Large intestine (tissue), 3 donors: ENCODE measurements around the gene BRME1. TPM values are rescaled to one million over a fixed set of nuclear protein-coding genes. Genes with fewer than 3 reads are reported as not detected.

ENCODE experiments used
- DNase-seq, 2 donors: peaks; one replicate each; pipeline versions ENCODE4 v3.0.0 to v3.0.0-alpha.2; 2013
- H3K27ac ChIP-seq: one replicate; pipeline ENCODE4 v1.5.1; 2013; ENCODE audit warnings: low read length
- H3K27me3 ChIP-seq: 2 replicates; pipeline ENCODE4 v1.6.1; 2013; ENCODE audit warnings: low read length; ENCODE audit not compliant: control insufficient read depth, insufficient read depth
- H3K36me3 ChIP-seq: 2 replicates; pipeline ENCODE4 v1.6.1; 2013; ENCODE audit warnings: low read length; ENCODE audit not compliant: control insufficient read depth, insufficient read depth
- H3K4me1 ChIP-seq: one replicate; pipeline ENCODE4 v1.6.1; 2013; ENCODE audit warnings: low read length; ENCODE audit not compliant: control insufficient read depth, insufficient read depth
- H3K4me3 ChIP-seq: one replicate; pipeline ENCODE4 v1.5.1; 2013; ENCODE audit warnings: low read length
- H3K9me3 ChIP-seq: one replicate; pipeline ENCODE4 v1.6.1; 2013; ENCODE audit warnings: mild to moderate bottlenecking, low read depth, low read length, moderate library complexity; ENCODE audit not compliant: control insufficient read depth
- WGBS: methylation state at CpG from one replicate; pipeline ENCODE4 v1.1.5; 2013; ENCODE audit warnings: low lambda C conversion rate; ENCODE audit not compliant: insufficient coverage; 5-methylcytosine and 5-hydroxymethylcytosine counted together
- polyA plus RNA-seq: library from polyadenylated mRNA; unstranded; fragments of 120-200 nt; gene quantifications from one replicate; pipeline ENCODE4 v1.2.1, GENCODE V29; 2013

BRME1 gene
- polyA plus RNA-seq, 1 donor, result 4.7 TPM

DNA sequence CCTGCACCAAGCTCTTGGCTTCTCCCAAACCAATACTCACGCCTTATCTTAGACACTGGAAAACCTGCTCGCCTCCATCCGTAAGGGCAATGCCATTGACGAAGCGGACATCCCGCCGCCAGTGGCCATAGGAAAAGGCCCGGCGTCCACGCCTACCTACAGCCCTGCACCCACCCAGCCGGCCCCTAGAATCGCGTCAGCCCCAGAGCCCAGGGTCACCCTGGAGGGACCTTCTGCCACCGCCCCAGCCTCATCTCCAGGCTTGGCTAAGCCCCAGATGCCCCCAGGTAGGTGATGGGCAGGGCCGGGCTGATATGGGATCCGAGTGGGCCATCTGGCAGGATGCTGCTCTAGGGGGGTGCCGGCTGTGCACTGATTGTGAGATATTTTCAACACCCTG, 7.4 kb upstream of the BRME1 start:
- H3K27ac ChIP-seq, result no peak overlapping the region
- H3K4me3 ChIP-seq, result no peak overlapping the region
- peaks cover 49% of the 10 kb centered on the region for H3K36me3 ChIP-seq
- no peak for DNase-seq
- H3K4me1 ChIP-seq, result no peaks in the 10 kb centered on the region
- no CpG with 5 or more reads among the region's 17 CpGs for WGBS
- H3K27me3 ChIP-seq, result no peaks in the 10 kb centered on the region
- H3K9me3 ChIP-seq, result no peaks in the 10 kb centered on the region

DNA sequence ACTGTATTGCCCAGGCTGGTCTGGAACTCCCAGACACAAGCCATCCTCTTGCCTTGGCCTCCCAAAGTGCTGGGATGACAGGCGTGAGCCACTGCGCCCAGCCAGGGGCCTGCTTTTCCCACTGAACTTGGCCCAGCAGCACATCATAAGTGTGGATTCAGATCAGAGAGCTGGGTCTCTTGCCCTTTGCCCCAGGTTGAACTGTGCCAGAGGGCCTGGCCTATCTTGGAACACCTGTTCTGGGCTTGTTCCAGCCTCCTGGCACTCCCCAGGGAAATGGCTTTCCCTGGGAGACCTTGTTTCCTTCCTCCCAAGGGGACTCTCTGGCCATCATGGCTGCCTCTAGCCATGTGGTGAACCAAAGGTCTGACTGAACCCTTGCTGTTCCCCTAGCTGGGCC, 3.5 kb upstream of the BRME1 start:
- Histone ChIP-seq H3K4me3 (no peak overlapping the region), H3K36me3 (peaks cover 31% of the 10 kb centered on the region), H3K27me3 (no peaks in the 10 kb centered on the region), H3K27ac (no peak overlapping the region), H3K4me1 (peaks cover 11% of the 10 kb centered on the region), H3K9me3 (no peaks in the 10 kb centered on the region)
- peak in 1 of 2 donors; percentile 29 for DNase-seq
- WGBS, result no CpG with 5 or more reads among the region's 2 CpGs

DNA sequence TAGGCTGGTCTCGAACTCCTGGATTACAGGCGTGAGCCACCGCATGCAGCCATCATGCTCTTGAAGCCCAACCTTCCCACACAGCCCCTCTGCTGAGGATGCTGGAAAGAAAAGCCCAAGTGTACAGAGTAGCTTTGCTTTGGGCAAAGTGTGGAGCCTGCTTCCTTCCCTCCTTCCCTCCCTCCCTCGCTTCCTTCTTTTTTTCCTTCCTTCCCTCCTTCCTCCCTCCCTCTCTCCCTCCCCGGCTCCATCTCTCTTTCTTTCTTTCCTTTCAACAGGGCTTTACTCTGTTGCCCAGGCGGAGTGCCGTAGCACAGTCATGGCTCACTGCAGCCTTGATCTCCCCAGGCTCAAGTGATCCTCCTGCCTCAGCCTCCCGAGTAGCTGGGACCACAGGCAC, 2.8 kb upstream of the BRME1 start:
- H3K27ac ChIP-seq, result no peak overlapping the region
- WGBS, result 100% methylated on average over 2 of the region's 8 CpGs
- DNase-seq, result no peak

DNA sequence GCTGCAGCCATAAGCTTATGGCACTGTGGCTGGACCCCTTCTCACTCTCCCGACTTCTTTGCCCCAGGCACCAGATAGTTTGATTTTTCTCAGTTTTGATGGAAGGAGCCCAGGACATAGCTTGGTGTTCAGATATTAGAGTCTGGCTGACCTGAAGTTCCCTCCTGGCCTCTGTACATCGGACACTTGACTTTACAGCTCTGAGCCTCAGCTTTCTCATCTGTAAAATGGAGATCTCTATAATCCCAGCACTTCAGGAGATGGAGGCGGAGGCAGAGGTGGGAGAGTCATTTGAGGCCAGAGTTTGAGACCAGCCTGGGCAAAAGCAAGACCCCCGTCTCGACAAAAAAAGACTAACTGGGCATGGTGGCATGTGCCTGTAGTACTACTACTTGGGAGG, 993 bp upstream of the BRME1 start:
- H3K27ac ChIP-seq, result peak overlapping the region; percentile 91
- no peaks in the 10 kb centered on the region for H3K27me3 ChIP-seq
- H3K4me1 ChIP-seq, result peaks cover 11% of the 10 kb centered on the region
- H3K9me3 ChIP-seq, result no peaks in the 10 kb centered on the region
- DNase-seq, result no peak
- H3K4me3 ChIP-seq, result peak overlapping the region; percentile 85
- WGBS, result no CpG with 5 or more reads among the region's 5 CpGs
- H3K36me3 ChIP-seq, result peaks cover 13% of the 10 kb centered on the region

More for the DNA sequence above, 2.8 kb upstream of the BRME1 start:
- Histone ChIP-seq H3K9me3 (no peaks in the 10 kb centered on the region), H3K4me1 (peaks cover 11% of the 10 kb centered on the region), H3K4me3 (no peak overlapping the region), H3K27me3 (no peaks in the 10 kb centered on the region), H3K36me3 (peaks cover 30% of the 10 kb centered on the region)

DNA sequence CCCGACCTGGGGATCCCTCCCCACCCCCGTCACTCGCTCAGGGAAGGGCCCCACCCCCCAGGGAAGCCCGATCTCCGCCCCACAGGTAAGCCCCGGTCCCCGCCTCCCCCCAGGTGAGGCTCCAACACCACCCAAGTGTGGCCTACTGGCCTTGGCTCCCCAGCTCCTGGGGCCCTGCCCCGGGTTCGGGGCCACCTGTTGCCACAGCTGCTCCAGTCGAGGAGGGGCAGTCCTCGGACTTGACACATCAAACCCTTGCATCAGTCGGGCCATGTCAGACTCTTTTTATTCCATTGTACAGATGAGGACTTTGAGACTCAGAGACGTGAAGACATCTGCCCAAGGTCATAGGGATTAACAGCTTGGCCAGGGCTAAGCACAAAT, 596 bp upstream of the BRME1 start:
- peaks cover 11% of the 10 kb centered on the region for H3K4me1 ChIP-seq
- H3K27ac ChIP-seq, result peak overlapping the region; percentile 91
- H3K36me3 ChIP-seq, result peaks cover 13% of the 10 kb centered on the region
- peak overlapping the region; percentile 85 for H3K4me3 ChIP-seq
- no peaks in the 10 kb centered on the region for H3K27me3 ChIP-seq
- no CpG with 5 or more reads among the region's 13 CpGs for WGBS
- H3K9me3 ChIP-seq, result no peaks in the 10 kb centered on the region
- DNase-seq, result peak; percentile 49 to 73

DNA sequence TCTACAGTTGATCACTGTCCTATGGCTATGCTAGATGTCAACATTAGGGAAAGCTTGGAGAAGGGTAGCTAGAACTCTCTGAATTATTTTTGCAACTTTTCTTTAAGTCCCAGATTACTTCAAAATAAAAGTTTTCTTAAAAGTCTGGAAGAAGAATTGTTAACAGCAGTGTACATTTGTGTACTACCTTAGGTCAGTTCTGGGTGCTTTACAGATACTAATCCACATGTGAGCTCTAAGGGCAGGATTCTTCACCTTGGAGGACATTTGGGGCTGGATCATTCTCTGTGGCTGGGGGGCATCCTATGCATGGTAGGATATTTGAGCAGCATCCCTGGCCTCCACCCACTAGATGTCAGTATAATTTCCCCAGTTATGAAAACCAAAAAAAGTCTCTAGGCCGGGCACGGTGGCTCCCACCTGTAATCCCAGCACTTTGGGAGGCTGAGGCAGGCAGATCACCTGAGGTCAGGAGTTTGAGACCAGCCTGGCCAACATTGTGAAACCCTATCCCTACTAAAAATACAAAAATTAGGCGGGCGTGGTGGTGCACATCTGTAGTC, 2.8 kb downstream of the BRME1 start:
- DNase-seq, result no peak
- H3K36me3 ChIP-seq, result no peaks in the 10 kb centered on the region
- no peaks in the 10 kb centered on the region for H3K9me3 ChIP-seq
- peaks cover 11% of the 10 kb centered on the region for H3K4me1 ChIP-seq
- no peak overlapping the region for H3K4me3 ChIP-seq
- H3K27ac ChIP-seq, result no peak overlapping the region
- 90% methylated on average over 2 of the region's 4 CpGs for WGBS
- no peaks in the 10 kb centered on the region for H3K27me3 ChIP-seq

DNA sequence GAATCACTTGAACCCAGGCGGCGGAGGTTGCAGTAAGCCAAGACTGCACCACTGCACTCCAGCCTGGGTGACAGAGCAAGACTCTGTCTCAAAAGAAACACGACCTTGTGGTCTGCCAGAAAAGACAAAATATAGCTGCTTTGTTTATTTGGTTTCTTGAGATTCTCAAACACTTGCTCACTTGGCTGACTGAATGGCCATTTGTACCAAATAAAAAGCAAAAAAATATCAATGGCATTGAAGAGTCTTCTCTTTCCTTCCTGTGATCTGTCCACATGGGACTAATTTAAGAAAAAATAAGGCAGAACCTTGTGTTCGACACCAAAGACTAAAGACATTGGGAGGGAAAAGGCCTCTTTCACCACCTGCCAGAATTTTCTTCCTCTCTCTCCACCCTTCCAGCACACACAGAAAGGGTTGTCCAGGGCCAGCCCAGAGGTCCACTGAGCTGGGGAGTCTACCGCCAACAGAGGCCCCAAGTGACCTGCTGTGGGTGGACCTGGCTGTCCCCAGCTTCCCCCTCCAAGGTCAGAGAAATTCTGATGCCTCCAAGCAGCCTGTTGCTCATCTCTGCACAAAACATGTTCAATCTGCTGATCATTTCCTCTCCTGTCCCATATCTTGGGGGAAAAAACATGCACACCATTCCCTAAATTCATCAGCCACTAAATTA, 5.9 kb downstream of the BRME1 start:
- Histone ChIP-seq H3K9me3 (no peaks in the 10 kb centered on the region), H3K27me3 (no peaks in the 10 kb centered on the region), H3K27ac (no peak overlapping the region), H3K36me3 (no peaks in the 10 kb centered on the region), H3K4me1 (no peaks in the 10 kb centered on the region), H3K4me3 (no peak overlapping the region)
- WGBS, result no CpG with 5 or more reads among the region's 5 CpGs
- no peak for DNase-seq

DNA sequence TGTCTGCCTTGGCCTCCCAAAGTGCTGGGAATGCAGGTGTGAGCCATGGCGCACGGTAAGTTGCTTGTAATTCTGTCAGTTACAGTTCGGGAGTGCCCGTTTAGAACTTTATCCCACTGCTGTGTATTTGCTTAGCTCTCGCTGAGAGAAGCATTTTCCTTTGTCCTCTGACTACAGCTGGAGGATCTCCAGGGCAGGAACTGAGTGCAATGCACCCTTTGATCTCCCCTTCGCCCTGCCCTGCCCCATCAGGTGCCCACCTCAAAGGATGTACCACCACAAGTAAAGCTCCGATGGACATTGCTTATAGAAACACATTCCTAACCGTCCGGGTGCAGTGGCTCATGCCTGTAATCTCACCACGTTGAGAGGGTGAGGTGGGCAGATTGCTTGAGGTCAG, 6.5 kb downstream of the BRME1 start:
- H3K9me3 ChIP-seq, result no peaks in the 10 kb centered on the region
- no peak overlapping the region for H3K4me3 ChIP-seq
- H3K36me3 ChIP-seq, result no peaks in the 10 kb centered on the region
- no peaks in the 10 kb centered on the region for H3K27me3 ChIP-seq
- no CpG with 5 or more reads among the region's 10 CpGs for whole genome bisulfite sequencing
- H3K4me1 ChIP-seq, result no peaks in the 10 kb centered on the region
- H3K27ac ChIP-seq, result peak overlapping the region; percentile 25
- DNase-seq, result peak; percentile 45 to 73

DNA sequence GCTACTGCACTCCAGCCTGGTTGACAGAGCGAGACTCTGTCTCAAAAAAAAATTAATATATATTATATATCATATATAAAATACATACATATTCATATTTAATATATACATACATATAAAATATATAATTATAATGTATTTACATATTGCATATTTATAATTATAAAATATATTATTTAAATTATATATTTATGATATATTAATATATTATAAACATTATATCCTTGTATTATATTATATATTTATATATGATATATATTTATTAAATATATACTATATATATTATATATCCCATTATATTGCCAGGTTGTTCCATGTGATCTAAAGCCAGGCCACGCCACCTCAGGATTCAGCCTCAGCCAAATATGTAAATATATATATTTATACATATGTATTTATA, 9.7 kb downstream of the BRME1 start:
- Histone ChIP-seq H3K4me1 (peaks cover 5% of the 10 kb centered on the region), H3K4me3 (no peak overlapping the region), H3K27ac (no peak overlapping the region), H3K27me3 (no peaks in the 10 kb centered on the region), H3K9me3 (no peaks in the 10 kb centered on the region), H3K36me3 (no peaks in the 10 kb centered on the region)
- DNase-seq, result no peak
- 100% methylated on average over 1 of the region's 2 CpGs for WGBS

DNA sequence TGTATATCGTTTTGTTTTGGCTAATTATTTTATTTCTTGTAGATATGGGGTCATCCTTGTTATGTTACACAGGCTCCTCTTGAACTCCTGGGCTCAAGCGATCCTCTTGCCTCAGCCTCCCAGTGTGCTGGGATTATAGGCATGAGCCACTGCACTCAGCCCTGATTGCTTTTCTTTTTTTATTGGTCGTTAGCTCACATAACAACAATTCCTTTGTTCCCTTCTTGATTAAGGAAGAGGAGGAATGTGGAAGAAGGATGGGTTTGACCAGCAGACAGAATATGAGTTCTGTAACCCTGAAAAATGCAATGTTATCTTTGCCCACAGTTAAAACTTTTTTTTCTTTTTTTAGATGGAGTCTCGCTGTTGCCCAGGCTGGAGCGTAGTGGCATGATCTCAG, 11.4 kb downstream of the BRME1 start:
- no peaks in the 10 kb centered on the region for H3K9me3 ChIP-seq
- WGBS, result no CpG with 5 or more reads among the region's 5 CpGs
- peaks cover 5% of the 10 kb centered on the region for H3K4me1 ChIP-seq
- no peak for DNase-seq
- no peaks in the 10 kb centered on the region for H3K36me3 ChIP-seq
- H3K27me3 ChIP-seq, result no peaks in the 10 kb centered on the region
- H3K27ac ChIP-seq, result no peak overlapping the region
- no peak overlapping the region for H3K4me3 ChIP-seq

DNA sequence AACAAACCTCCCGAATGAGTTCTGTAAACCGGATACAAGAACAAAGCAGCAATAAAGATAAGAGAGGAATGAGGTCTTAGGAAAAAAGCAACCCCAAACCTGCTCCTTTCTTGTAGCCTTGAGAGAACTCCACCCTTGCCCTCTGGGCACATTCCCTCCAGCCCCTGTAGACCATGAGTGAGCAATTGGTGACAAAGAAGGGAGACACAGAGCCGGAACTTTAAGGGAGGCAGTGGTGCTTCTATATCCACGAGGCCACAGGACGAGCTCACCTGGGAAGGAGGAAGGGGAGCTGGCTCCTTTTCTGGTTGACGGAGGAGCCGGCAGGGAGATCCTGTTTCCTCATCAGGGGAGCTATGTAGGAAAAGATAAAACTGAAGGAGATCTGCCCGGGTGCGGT, 13.0 kb downstream of the BRME1 start:
- H3K36me3 ChIP-seq, result no peaks in the 10 kb centered on the region
- 18% methylated on average over 2 of the region's 9 CpGs for WGBS
- peak in 1 of 2 donors; percentile 43 for DNase-seq
- H3K4me1 ChIP-seq, result peaks cover 5% of the 10 kb centered on the region
- no peaks in the 10 kb centered on the region for H3K27me3 ChIP-seq
- no peak overlapping the region for H3K27ac ChIP-seq
- H3K9me3 ChIP-seq, result no peaks in the 10 kb centered on the region
- no peak overlapping the region for H3K4me3 ChIP-seq
